Fibroblast of lung (primary cell): ENCODE measurements around the gene MFAP4. TPM values are rescaled to one million over a fixed set of nuclear protein-coding genes. Genes with fewer than 3 reads are reported as not detected.

Experiments used
- DNase-seq, 2 donors: peaks; one replicate each; pipeline versions ENCODE4 v3.0.0 to v3.0.0-alpha.2; 2010; ENCODE audit warnings: low read depth in 2 of 2
- H2AFZ ChIP-seq: 2 replicates; pipeline ENCODE4 v1.5.1; 2012; ENCODE audit warnings: low read length, control low read depth, inconsistent platforms
- H3K27ac ChIP-seq: 2 replicates; pipeline ENCODE4 v1.5.1; 2011; ENCODE audit warnings: low read length, control low read depth; ENCODE audit not compliant: insufficient read depth
- H3K27me3 ChIP-seq: 2 replicates; pipeline ENCODE4 v1.5.1; 2011; ENCODE audit warnings: mild to moderate bottlenecking, low read length; ENCODE audit not compliant: control insufficient read depth, insufficient read depth
- H3K36me3 ChIP-seq: 2 replicates; pipeline ENCODE4 v1.5.1; 2011; ENCODE audit warnings: low read length; ENCODE audit not compliant: control insufficient read depth, insufficient read depth
- H3K4me1 ChIP-seq: 2 replicates; pipeline ENCODE4 v1.5.1; 2011; ENCODE audit warnings: low read length; ENCODE audit not compliant: control insufficient read depth, insufficient read depth; ENCODE audit errors: extremely low read depth
- H3K4me2 ChIP-seq: 2 replicates; pipeline ENCODE4 v1.5.1; 2011; ENCODE audit warnings: low read length, control low read depth; ENCODE audit not compliant: insufficient read depth; ENCODE audit errors: extremely low read depth
- H3K4me3 ChIP-seq, 4 experiments: fragments of 200-600 bp in 1 of 4; sonication (generic) in 1 of 4; replicated peaks in 1 of 4; 2 replicates each; pipeline ENCODE4 v1.5.1; 2011 to 2016; ENCODE audit warnings: low read length in 4 of 4, low read depth in 3 of 4, mild to moderate bottlenecking in 3 of 4, control low read depth in 2 of 4, inconsistent platforms in 1 of 4, mixed read lengths in 1 of 4; ENCODE audit not compliant: insufficient read depth in 1 of 4; ENCODE audit errors: control extremely low read depth in 1 of 4
- H3K79me2 ChIP-seq: 2 replicates; pipeline ENCODE4 v1.5.1; 2012; ENCODE audit warnings: mild to moderate bottlenecking, low read length, inconsistent platforms; ENCODE audit not compliant: control insufficient read depth, insufficient read depth
- H3K9ac ChIP-seq: 2 replicates; pipeline ENCODE4 v1.5.1; 2011; ENCODE audit warnings: mild to moderate bottlenecking, low read length, control low read depth; ENCODE audit not compliant: insufficient read depth
- H3K9me3 ChIP-seq: 2 replicates; pipeline ENCODE4 v1.5.1; 2012; ENCODE audit warnings: low read depth, low read length; ENCODE audit not compliant: control insufficient read depth, insufficient read depth
- H4K20me1 ChIP-seq: 2 replicates; pipeline ENCODE4 v1.5.1; 2011; ENCODE audit warnings: low read length; ENCODE audit not compliant: control insufficient read depth, insufficient read depth; ENCODE audit errors: extremely low read depth
- CTCF ChIP-seq, 2 donors: IDR thresholded peaks in 1 of 2; conservative IDR thresholded peaks in 1 of 2; 1 replicate in 1 of 2; 2 replicates in 1 of 2; pipeline ENCODE4 v1.5.1; 2011 to 2012; ENCODE audit warnings: low read length in 2 of 2, control low read depth in 1 of 2, inconsistent platforms in 1 of 2, low read depth in 1 of 2, mild to moderate bottlenecking in 1 of 2
- EZH2 ChIP-seq: IDR thresholded peaks from 2 replicates; pipeline ENCODE4 v1.5.1; 2012; ENCODE audit warnings: low read length, control low read depth, mild to moderate bottlenecking; ENCODE audit errors: missing control alignments
- polyA plus RNA-seq, 2 donors: library from polyadenylated mRNA; depleted of rRNA in 1 of 2; stranded (reverse) in 1 of 2; unstranded in 1 of 2; fragments of >200 nt; gene quantifications; 2 replicates each; pipeline ENCODE4 v1.2.1, GENCODE V29; 2011 to 2012; ENCODE audit warnings: missing spikeins in 1 of 2
- total RNA-seq: library from RNA; depleted of rRNA; stranded (reverse); fragments of >200 nt; gene quantifications from 2 replicates; pipeline ENCODE4 v1.2.1, GENCODE V29; 2014

The MFAP4 gene
- total and polyA plus RNA-seq, 2 donors (not counting 1 experiment from before 2014, with no cell fraction given) = 53.3 to 81.3 TPM

DNA sequence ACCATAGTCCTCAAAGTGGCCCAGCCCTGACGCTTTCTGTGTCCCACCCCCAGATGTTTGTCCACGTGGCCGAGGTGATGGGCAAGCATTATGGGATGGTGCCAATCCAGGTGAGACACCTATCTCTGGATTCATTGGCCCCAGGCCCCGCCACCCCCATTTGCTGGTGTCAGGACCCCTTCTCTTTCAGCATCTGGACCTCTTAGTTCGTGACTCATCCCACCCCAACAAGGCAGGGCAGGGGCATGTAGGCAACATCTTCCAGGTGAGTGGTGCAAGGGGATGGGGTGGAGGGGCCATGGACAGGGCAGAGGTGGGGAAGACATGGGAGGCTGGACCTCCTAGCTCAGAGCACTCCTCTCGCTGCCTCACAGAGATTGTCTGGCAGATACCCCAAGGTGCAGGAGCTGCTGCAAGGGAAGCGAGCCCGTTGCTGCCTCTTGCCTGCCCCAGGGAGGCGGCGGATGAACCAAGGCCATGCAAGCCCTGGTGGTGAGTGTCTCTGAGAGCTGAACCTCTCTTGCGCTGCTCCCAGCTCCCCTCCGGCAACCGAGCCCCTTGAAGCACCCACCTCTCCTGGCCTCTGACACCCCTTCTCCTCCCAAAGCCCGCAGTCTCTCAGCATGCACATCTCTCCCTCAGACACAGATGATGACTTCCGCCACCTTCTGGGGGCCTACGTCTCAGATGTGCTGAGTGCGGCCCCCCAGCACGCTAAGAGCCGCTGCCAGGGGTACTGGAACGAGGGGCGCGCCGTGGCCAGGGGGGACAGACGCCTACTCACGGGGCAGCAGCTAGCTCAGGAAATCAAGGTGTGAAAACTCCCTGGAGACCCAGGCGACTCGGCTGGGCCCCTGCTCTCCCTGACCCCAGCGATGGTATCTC is 27.6 kb upstream of the MFAP4 start:
- H3K4me2 ChIP-seq = no peak overlapping the region
- TF ChIP-seq CTCF (conservative IDR thresholded peaks at IDR 0.05 in 1 of 2, IDR thresholded peaks at IDR 0.05 in 1 of 2; ENCODE audit: low read depth in 1 of 2, low read length in 2 of 2) (no peak), EZH2 (no peak)
- no peaks in the 10 kb centered on the region for H3K27me3 ChIP-seq
- no peak overlapping the region for H3K4me3 ChIP-seq
- no peaks in the 10 kb centered on the region for H3K9me3 ChIP-seq
- no peaks in the 10 kb centered on the region for H4K20me1 ChIP-seq
- H3K79me2 ChIP-seq = no peaks in the 10 kb centered on the region
- peaks cover 6% of the 10 kb centered on the region for H3K4me1 ChIP-seq
- H3K27ac ChIP-seq = no peak overlapping the region
- no peak overlapping the region for H2AFZ ChIP-seq
- H3K36me3 ChIP-seq = no peaks in the 10 kb centered on the region
- no peak overlapping the region for H3K9ac ChIP-seq
- no peak for DNase-seq

DNA sequence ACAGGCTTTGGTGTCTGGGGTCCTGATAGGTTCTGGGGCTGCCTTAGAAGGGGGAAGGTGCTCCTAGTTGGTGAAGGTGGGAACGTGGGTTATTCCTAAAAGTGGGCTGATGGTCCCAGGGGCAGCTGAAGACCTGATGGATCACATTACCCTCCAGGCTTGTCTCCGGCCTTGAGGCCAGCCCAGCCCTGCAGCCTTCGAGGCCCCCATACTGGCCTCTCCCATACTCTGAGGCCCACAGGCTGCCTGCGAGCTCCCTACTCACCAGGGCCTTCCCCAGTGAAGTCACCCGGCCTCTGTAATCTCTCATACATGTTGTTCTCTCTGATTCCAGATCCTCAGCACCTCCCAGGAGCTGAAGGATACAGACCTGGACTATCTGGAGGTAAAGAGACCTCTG is 26.8 kb upstream of the MFAP4 start:
- H3K27ac ChIP-seq = no peak overlapping the region
- no peaks in the 10 kb centered on the region for H3K9me3 ChIP-seq
- TF ChIP-seq CTCF (conservative IDR thresholded peaks at IDR 0.05 in 1 of 2, IDR thresholded peaks at IDR 0.05 in 1 of 2; ENCODE audit: low read depth in 1 of 2, low read length in 2 of 2) (no peak), EZH2 (no peak)
- no peak for DNase-seq
- no peak overlapping the region for H2AFZ ChIP-seq
- H4K20me1 ChIP-seq = no peaks in the 10 kb centered on the region
- no peak overlapping the region for H3K4me2 ChIP-seq
- no peak overlapping the region for H3K9ac ChIP-seq
- no peak overlapping the region for H3K4me3 ChIP-seq
- peaks cover 6% of the 10 kb centered on the region for H3K4me1 ChIP-seq
- no peaks in the 10 kb centered on the region for H3K36me3 ChIP-seq
- no peaks in the 10 kb centered on the region for H3K79me2 ChIP-seq
- H3K27me3 ChIP-seq = no peaks in the 10 kb centered on the region

DNA sequence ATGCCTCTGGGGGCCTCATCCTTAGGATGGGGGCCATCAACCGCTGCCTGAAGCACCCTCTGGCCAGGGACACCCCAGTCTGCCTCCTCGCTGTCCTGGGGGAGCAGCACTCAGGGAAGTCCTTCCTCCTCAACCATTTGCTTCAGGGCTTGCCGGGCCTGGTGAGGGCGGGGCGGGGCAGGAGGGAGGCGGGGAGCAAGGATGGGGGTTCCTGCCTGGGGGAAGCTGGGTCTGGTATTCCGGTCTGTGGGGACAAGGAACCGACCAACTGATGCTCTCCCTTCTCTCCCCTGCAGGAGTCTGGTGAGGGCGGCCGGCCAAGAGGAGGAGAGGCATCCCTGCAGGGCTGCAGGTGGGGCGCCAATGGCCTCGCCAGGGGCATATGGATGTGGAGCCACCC is 26.0 kb upstream of the MFAP4 start:
- H3K9ac ChIP-seq = no peak overlapping the region
- H3K27ac ChIP-seq = no peak overlapping the region
- no peak overlapping the region for H2AFZ ChIP-seq
- peaks cover 6% of the 10 kb centered on the region for H3K4me1 ChIP-seq
- H3K9me3 ChIP-seq = no peaks in the 10 kb centered on the region
- no peaks in the 10 kb centered on the region for H4K20me1 ChIP-seq
- TF ChIP-seq CTCF (conservative IDR thresholded peaks at IDR 0.05 in 1 of 2, IDR thresholded peaks at IDR 0.05 in 1 of 2; ENCODE audit: low read depth in 1 of 2, low read length in 2 of 2) (no peak), EZH2 (no peak)
- H3K79me2 ChIP-seq = no peaks in the 10 kb centered on the region
- no peak overlapping the region for H3K4me2 ChIP-seq
- H3K36me3 ChIP-seq = no peaks in the 10 kb centered on the region
- DNase-seq = no peak
- H3K27me3 ChIP-seq = no peaks in the 10 kb centered on the region
- H3K4me3 ChIP-seq = no peak overlapping the region
